Measurements from ENCODE around the gene ACVR1C.

DNA sequence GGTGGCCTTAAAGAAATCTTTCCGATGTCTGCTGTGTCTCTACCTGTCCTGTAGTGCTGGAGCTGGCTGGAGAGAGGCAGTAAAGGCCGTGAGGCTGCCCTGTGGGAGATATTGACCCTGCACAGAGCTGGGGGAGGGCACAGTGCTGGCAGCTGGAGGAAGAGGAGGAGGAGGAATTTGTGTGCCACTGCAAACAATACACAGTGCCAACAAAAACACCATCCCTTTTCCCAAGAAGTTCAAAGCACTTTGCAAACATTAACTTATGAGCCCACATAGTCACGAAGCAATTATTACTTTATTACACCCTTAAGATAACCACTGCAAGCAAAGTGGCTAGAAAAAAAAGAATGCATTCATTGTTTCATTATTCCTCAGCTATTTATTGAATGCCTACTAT, 139.8 kb downstream of the ACVR1C start:
- TF ChIP-seq TAF1 (IDR thresholded peaks at IDR 0.05; ENCODE audit: borderline replicate concordance, insufficient read depth, low read length) (no peak), FOXP2 (optimal IDR thresholded peaks at IDR 0.05; ENCODE audit: borderline replicate concordance, extremely low read depth, extremely low read length, insufficient read depth) (no peak), POLR2AphosphoS5 (IDR thresholded peaks at IDR 0.05; ENCODE audit: low read depth, low read length) (no peak), REST (IDR thresholded peaks at IDR 0.05; ENCODE audit: insufficient read depth in 1 of 2, low read depth in 2 of 2, low read length in 2 of 2) (no peak)
